HepG2 (cell line): ENCODE measurements around the gene CACNA1G. TPM values are rescaled to one million over a fixed set of nuclear protein-coding genes. Genes with fewer than 3 reads are reported as not detected.

Experiments used
- DRAP1 ChIP-seq: IDR thresholded peaks from 2 replicates; pipeline ENCODE4 v1.6.1; 2016; ENCODE audit warnings: missing genetic modification reagents, missing compliant biosample characterization
- FIP1L1 ChIP-seq: fragments of 200-400 bp; formaldehyde crosslinking; IDR thresholded peaks from 2 replicates; pipeline ENCODE4 v1.6.1; 2018; ENCODE audit warnings: low read depth, mild to moderate bottlenecking, low read length, moderate library complexity, borderline replicate concordance; ENCODE audit not compliant: insufficient read depth
- PHB2 ChIP-seq: fragments of 450-650 bp; IDR thresholded peaks from 2 replicates; pipeline ENCODE4 v1.6.1; 2018; ENCODE audit not compliant: partially characterized antibody
- SAFB2 ChIP-seq: sonication (generic); formaldehyde crosslinking; IDR thresholded peaks from 2 replicates; pipeline ENCODE4 v1.5.1; 2020; ENCODE audit warnings: missing genetic modification reagents, low read depth, mild to moderate bottlenecking, borderline replicate concordance
- TRAFD1 ChIP-seq: sonication (generic); formaldehyde crosslinking; IDR thresholded peaks from 2 replicates; pipeline ENCODE4 v1.5.1; 2020; ENCODE audit warnings: missing genetic modification reagents, mild to moderate bottlenecking, borderline replicate concordance
- ZBTB40 ChIP-seq, 2 experiments: fragments of 450-650 bp in 1 of 2; sonication (generic) in 1 of 2; formaldehyde crosslinking in 1 of 2; IDR thresholded peaks; 2 replicates each; pipeline versions ENCODE4 v1.6.1 to v1.8.0; 2016 to 2022; ENCODE audit warnings: antibody characterized with exemption in 1 of 2, mild to moderate bottlenecking in 1 of 2, missing genetic modification reagents in 1 of 2
- ZNF260 ChIP-seq: sonication (generic); formaldehyde crosslinking; IDR thresholded peaks from 2 replicates; pipeline ENCODE4 v1.4.0; 2020; ENCODE audit warnings: missing genetic modification reagents, low read depth, mild to moderate bottlenecking, borderline replicate concordance
- ZNF282 ChIP-seq: fragments of 450-650 bp; IDR thresholded peaks from 2 replicates; pipeline ENCODE4 v1.6.1; 2018; ENCODE audit not compliant: partially characterized antibody
- ZNF552 ChIP-seq: sonication (generic); formaldehyde crosslinking; IDR thresholded peaks from 2 replicates; pipeline ENCODE4 v1.9.0; 2022; ENCODE audit warnings: missing genetic modification reagents, mild to moderate bottlenecking, borderline replicate concordance
- ZNF562 ChIP-seq: sonication (generic); formaldehyde crosslinking; IDR thresholded peaks from 2 replicates; pipeline ENCODE4 v1.8.0; 2022; ENCODE audit warnings: missing genetic modification reagents, borderline replicate concordance
- ZNF652 ChIP-seq: IDR thresholded peaks from 2 replicates; pipeline ENCODE4 v1.6.1; 2016; ENCODE audit warnings: low read depth, borderline replicate concordance
- ZNF670 ChIP-seq: sonication (generic); formaldehyde crosslinking; IDR thresholded peaks from 2 replicates; pipeline ENCODE4 v1.8.0; 2022; ENCODE audit warnings: mild to moderate bottlenecking, missing genetic modification reagents, borderline replicate concordance
- ZNF782 ChIP-seq: sonication (generic); formaldehyde crosslinking; IDR thresholded peaks from 2 replicates; pipeline ENCODE4 v1.4.0; 2020; ENCODE audit warnings: missing genetic modification reagents, mild to moderate bottlenecking, borderline replicate concordance
- ZSCAN20 ChIP-seq: sonication (generic); formaldehyde crosslinking; IDR thresholded peaks from 2 replicates; pipeline ENCODE4 v1.4.0; 2020; ENCODE audit warnings: missing genetic modification reagents, mild to moderate bottlenecking, borderline replicate concordance
- polyA plus RNA-seq, 8 experiments: library from polyadenylated mRNA; depleted of rRNA in 3 of 8; stranded (reverse) in 7 of 8; unstranded in 1 of 8; fragments of >200 nt; fragmentation: Illumina TruSeq in 4 of 8; extraction: Trizol in 4 of 8; gene quantifications; 2 replicates each; pipeline versions ENCODE4 v1.2.1 to v1.2.3, GENCODE V29; 2011 to 2016; ENCODE audit warnings: low read depth in 4 of 8, missing spikeins in 1 of 8, mixed read lengths in 1 of 8; ENCODE audit not compliant: insufficient read depth in 1 of 8
- total RNA-seq, 5 experiments: library from RNA; depleted of rRNA; stranded (reverse); fragments of >200 nt; fragmentation: Illumina TruSeq; extraction: Trizol; gene quantifications; 2 replicates each; pipeline ENCODE4 v1.2.3, GENCODE V29; 2016; ENCODE audit warnings: low read depth in 1 of 5

The CACNA1G gene
- total and polyA plus RNA-seq, 2 of the 13 experiments (the other 11 are each of a cell fraction or from before 2014, with no cell fraction given) = 0.02 TPM; not detected in 1

GRCh38 chr17:50517504-50518383 lies 42.8 kb upstream of the CACNA1G start (continued):
- TF ChIP-seq PHB2 = no peak
- 0 out of 2 replicates have a peak, but pooled peaks have one; percentile 30 for TF ChIP-seq DRAP1 (CRISPR knock-in tag)
- no peak for TF ChIP-seq ZNF552 (CRISPR knock-in tag)
- no peak for TF ChIP-seq TRAFD1 (CRISPR knock-in tag)
- peak; percentile 30; the same call in 1 of the 2 replicates for TF ChIP-seq ZNF782 (CRISPR knock-in tag)
- TF ChIP-seq ZNF670 (CRISPR knock-in tag) = no peak
- TF ChIP-seq ZSCAN20 (CRISPR knock-in tag) = no peak
- no peak for TF ChIP-seq ZNF282
- no peak for TF ChIP-seq ZNF562 (CRISPR knock-in tag)
- no peak for TF ChIP-seq ZNF652 (CRISPR knock-in tag)
- no peak for TF ChIP-seq ZBTB40 (IDR thresholded peaks at IDR 0.05)
- TF ChIP-seq ZBTB40 (CRISPR knock-in tag; IDR thresholded peaks at IDR 0.05) = no peak
- no peak for TF ChIP-seq ZNF260 (CRISPR knock-in tag)
- no peak for TF ChIP-seq SAFB2 (CRISPR knock-in tag)
- no peak for TF ChIP-seq FIP1L1
